Measurements from ENCODE around the gene TCF21.

Gene TCF21

GRCh38 chr6:133893946-133894345, 5.0 kb downstream of the TCF21 start:
- no peak for ATAC-seq (replicated peaks)
- peaks cover 70 to 85% of the 10 kb centered on the region in 2 donors for H3K27me3 Mint-ChIP-seq

GRCh38 chr6:133894369-133894768, 5.5 kb downstream of the TCF21 start:
- peaks cover 14 to 51% of the 10 kb centered on the region in 2 donors for H3K4me1 Mint-ChIP-seq
- peaks cover 66 to 81% of the 10 kb centered on the region in 2 donors for H3K27me3 Mint-ChIP-seq
- no peaks in the 10 kb centered on the region for H3K36me3 Mint-ChIP-seq
- H3K9me3 Mint-ChIP-seq: peaks cover 0 to 4% of the 10 kb centered on the region in 2 donors
- no peak overlapping the region for H3K4me3 Mint-ChIP-seq
- no peak for ATAC-seq (replicated peaks)
- DNase-seq: no peak
- H3K27ac Mint-ChIP-seq: no peak overlapping the region

More at GRCh38 chr6:133893946-133894345, 5.0 kb downstream of the TCF21 start:
- Mint-ChIP-seq H3K4me3 (no peak overlapping the region), H3K9me3 (peaks cover 0 to 4% of the 10 kb centered on the region in 2 donors), H3K4me1 (peaks cover 19 to 55% of the 10 kb centered on the region in 2 donors), H3K36me3 (no peaks in the 10 kb centered on the region), H3K27ac (no peak overlapping the region)
- DNase-seq: no peak

GRCh38 chr6:133894795-133895358, 6.0 kb downstream of the TCF21 start:
- H3K4me1 Mint-ChIP-seq: peaks cover 13 to 46% of the 10 kb centered on the region in 2 donors
- H3K36me3 Mint-ChIP-seq: no peaks in the 10 kb centered on the region
- H3K27me3 Mint-ChIP-seq: peaks cover 60 to 79% of the 10 kb centered on the region in 2 donors
- DNase-seq (no peak), ATAC-seq (replicated peaks) (no peak)
- H3K9me3 Mint-ChIP-seq: peaks cover 0 to 4% of the 10 kb centered on the region in 2 donors
- no peak overlapping the region for H3K27ac Mint-ChIP-seq
- H3K4me3 Mint-ChIP-seq: no peak overlapping the region

GRCh38 chr6:133895573-133896343, 6.8 kb downstream of the TCF21 start:
- DNase-seq (no peak), ATAC-seq (replicated peaks) (no peak)
- peaks cover 61 to 83% of the 10 kb centered on the region in 2 donors for H3K27me3 Mint-ChIP-seq
- H3K4me1 Mint-ChIP-seq: peaks cover 10 to 40% of the 10 kb centered on the region in 2 donors
- H3K4me3 Mint-ChIP-seq: no peak overlapping the region
- H3K27ac Mint-ChIP-seq: no peak overlapping the region
- H3K36me3 Mint-ChIP-seq: no peaks in the 10 kb centered on the region
- H3K9me3 Mint-ChIP-seq: peaks cover 0 to 4% of the 10 kb centered on the region in 2 donors

- DNase-seq (no peak), ATAC-seq (replicated peaks) (no peak)
- Mint-ChIP-seq H3K9me3 (peaks cover 0 to 4% of the 10 kb centered on the region in 2 donors), H3K4me1 (peaks cover 8 to 34% of the 10 kb centered on the region in 2 donors), H3K4me3 (no peak overlapping the region), H3K36me3 (no peaks in the 10 kb centered on the region), H3K27me3 (peaks cover 63 to 80% of the 10 kb centered on the region in 2 donors), H3K27ac (no peak overlapping the region)
These were observed 7.4 kb downstream of the TCF21 start for GRCh38 chr6:133896344-133896721.

- Mint-ChIP-seq H3K4me1 (peaks cover 2 to 21% of the 10 kb centered on the region in 2 donors), H3K9me3 (peaks cover 0 to 3% of the 10 kb centered on the region in 2 donors), H3K27me3 (peaks cover 60 to 74% of the 10 kb centered on the region in 2 donors), H3K27ac (no peak overlapping the region), H3K36me3 (no peaks in the 10 kb centered on the region), H3K4me3 (no peak overlapping the region)
- ATAC-seq (replicated peaks) (no peak), DNase-seq (no peak)
These were observed 9.3 kb downstream of the TCF21 start for GRCh38 chr6:133898263-133898662.

GRCh38 chr6:133899556-133899955, 10.6 kb downstream of the TCF21 start:
- Mint-ChIP-seq H3K27ac (no peak overlapping the region), H3K27me3 (peaks cover 59 to 70% of the 10 kb centered on the region in 2 donors)

GRCh38 chr6:133903855-133904254, 14.9 kb downstream of the TCF21 start:
- Mint-ChIP-seq H3K4me3 (no peak overlapping the region), H3K27ac (no peak overlapping the region), H3K4me1 (no peaks in the 10 kb centered on the region), H3K36me3 (no peaks in the 10 kb centered on the region), H3K27me3 (peaks cover 51 to 61% of the 10 kb centered on the region in 2 donors), H3K9me3 (no peaks in the 10 kb centered on the region)
- no peak for ATAC-seq (replicated peaks)
- no peak for DNase-seq

More at GRCh38 chr6:133899556-133899955, 10.6 kb downstream of the TCF21 start:
- no peaks in the 10 kb centered on the region for H3K9me3 Mint-ChIP-seq
- H3K4me3 Mint-ChIP-seq: no peak overlapping the region
- no peaks in the 10 kb centered on the region for H3K36me3 Mint-ChIP-seq
- ATAC-seq (replicated peaks) (no peak), DNase-seq (no peak)
- peaks cover 0 to 9% of the 10 kb centered on the region in 2 donors for H3K4me1 Mint-ChIP-seq

- Mint-ChIP-seq H3K27ac (no peak overlapping the region), H3K4me3 (no peak overlapping the region), H3K9me3 (no peaks in the 10 kb centered on the region), H3K4me1 (no peaks in the 10 kb centered on the region), H3K36me3 (no peaks in the 10 kb centered on the region), H3K27me3 (peaks cover 54 to 57% of the 10 kb centered on the region in 2 donors)
- DNase-seq (no peak), ATAC-seq (replicated peaks) (no peak)
These were observed 17.1 kb downstream of the TCF21 start for GRCh38 chr6:133906050-133906449.

- H3K27me3 Mint-ChIP-seq: peaks cover 12 to 44% of the 10 kb centered on the region in 2 donors
- H3K4me3 Mint-ChIP-seq: no peak overlapping the region
- H3K9me3 Mint-ChIP-seq: no peaks in the 10 kb centered on the region
- H3K36me3 Mint-ChIP-seq: no peaks in the 10 kb centered on the region
- DNase-seq (peak; percentile 48), ATAC-seq (replicated peaks) (peak; percentile 67 to 74)
- no peak overlapping the region for H3K27ac Mint-ChIP-seq
- H3K4me1 Mint-ChIP-seq: peaks cover 4 to 8% of the 10 kb centered on the region in 2 donors
These were observed 27.8 kb downstream of the TCF21 start for GRCh38 chr6:133916650-133917151.

- H3K27me3 Mint-ChIP-seq: peaks cover 9 to 50% of the 10 kb centered on the region in 2 donors
- no peak for DNase-seq
- no peak for ATAC-seq (replicated peaks)
- no peaks in the 10 kb centered on the region for H3K9me3 Mint-ChIP-seq
- no peak overlapping the region for H3K27ac Mint-ChIP-seq
- H3K4me1 Mint-ChIP-seq: peaks cover 4 to 8% of the 10 kb centered on the region in 2 donors
- H3K4me3 Mint-ChIP-seq: no peak overlapping the region
- H3K36me3 Mint-ChIP-seq: no peaks in the 10 kb centered on the region
These were observed 28.9 kb downstream of the TCF21 start for GRCh38 chr6:133917781-133918180.

GRCh38 chr6:133918208-133918930, 29.5 kb downstream of the TCF21 start:
- DNase-seq: no peak
- H3K27ac Mint-ChIP-seq: no peak overlapping the region
- ATAC-seq (replicated peaks): no peak

GRCh38 chr6:133919362-133919761, 30.4 kb downstream of the TCF21 start:
- no peak overlapping the region for H3K4me3 Mint-ChIP-seq
- no peak overlapping the region for H3K27ac Mint-ChIP-seq
- no peak for ATAC-seq (replicated peaks)
- peaks cover 13 to 42% of the 10 kb centered on the region in 2 donors for H3K27me3 Mint-ChIP-seq
- peaks cover 8 to 10% of the 10 kb centered on the region in 2 donors for H3K4me1 Mint-ChIP-seq
- no peaks in the 10 kb centered on the region for H3K36me3 Mint-ChIP-seq
- no peak for DNase-seq
- no peaks in the 10 kb centered on the region for H3K9me3 Mint-ChIP-seq

More at GRCh38 chr6:133918208-133918930, 29.5 kb downstream of the TCF21 start:
- Mint-ChIP-seq H3K9me3 (no peaks in the 10 kb centered on the region), H3K4me3 (no peak overlapping the region), H3K36me3 (no peaks in the 10 kb centered on the region), H3K27me3 (peaks cover 9 to 47% of the 10 kb centered on the region in 2 donors), H3K4me1 (peaks cover 4 to 8% of the 10 kb centered on the region in 2 donors)

- DNase-seq: peak; percentile 58
- ATAC-seq (replicated peaks): peak; percentile 78 to 81
- H3K4me1 Mint-ChIP-seq: peaks cover 10% of the 10 kb centered on the region in 2 donors
- H3K36me3 Mint-ChIP-seq: no peaks in the 10 kb centered on the region
- H3K27ac Mint-ChIP-seq: no peak overlapping the region
- no peak overlapping the region for H3K4me3 Mint-ChIP-seq
- H3K9me3 Mint-ChIP-seq: no peaks in the 10 kb centered on the region
- H3K27me3 Mint-ChIP-seq: peaks cover 12 to 44% of the 10 kb centered on the region in 2 donors
These were observed 32.4 kb downstream of the TCF21 start for GRCh38 chr6:133921249-133921859.
